Caco-2 (cell line): Measurements from ENCODE around the gene TMEM150C. TPM values are rescaled to one million over a fixed set of nuclear protein-coding genes. Genes with fewer than 3 reads are reported as not detected.
A peak's percentile ranks its signal among the peaks of the same experiment; 100 is the strongest.

Source experiments
- BruUV-seq: library from RNA; stranded (reverse); fragments of 400-500 nt; replicated peaks from 2 replicates; lab custom pipeline; 2021; lab: Mats Ljungman, UMichigan
- CTCF ChIA-PET: fragments of 300-600 bp; sonication (Branson Sonifier 250); formaldehyde crosslinking; loops from one replicate; lab custom pipeline; 2022; ENCODE audit warnings: antibody characterized with exemption; lab: Charles Lee
- POLR2A ChIA-PET: fragments of 300-600 bp; sonication (Branson Sonifier 250); formaldehyde crosslinking; loops from one replicate; lab custom pipeline; 2022; ENCODE audit warnings: antibody characterized with exemption; lab: Charles Lee
- DNase-seq, 2 experiments: peaks; one replicate each; pipeline versions ENCODE4 v3.0.0 to v3.0.0-alpha.2; 2020 to 2022
- H3K27me3 ChIP-seq: replicated peaks from 2 replicates; pipeline ENCODE4 v1.6.0; 2011; ENCODE audit warnings: low read length; ENCODE audit not compliant: control insufficient read depth, insufficient read depth
- H3K36me3 ChIP-seq: 2 replicates; pipeline ENCODE4 v1.5.1; 2011; ENCODE audit warnings: low read length; ENCODE audit not compliant: control insufficient read depth, insufficient read depth
- H3K4me1 ChIP-seq: fragments of 250-450 bp; sonication (Bioruptor Pico); 2 replicates; pipeline ENCODE4 v1.5.1; 2020; ENCODE audit warnings: mild to moderate bottlenecking
- H3K4me3 ChIP-seq: 2 replicates; pipeline ENCODE4 v1.5.1; 2011; ENCODE audit warnings: low read depth, mild to moderate bottlenecking, control low read depth, low read length
- H3K9me3 ChIP-seq: fragments of 250-450 bp; sonication (Bioruptor Pico); 2 replicates; pipeline ENCODE4 v1.5.1; 2020; ENCODE audit warnings: mild to moderate bottlenecking, moderate library complexity
- H3K27ac Mint-ChIP-seq: one replicate; pipeline ENCODE4 v1.8.0; 2022; ENCODE audit warnings: mixed read lengths; ENCODE audit not compliant: unreplicated experiment
- H3K27me3 Mint-ChIP-seq: one replicate; pipeline ENCODE4 v1.8.0; 2022; ENCODE audit warnings: mixed read lengths; ENCODE audit not compliant: insufficient read depth, unreplicated experiment
- H3K36me3 Mint-ChIP-seq: one replicate; pipeline ENCODE4 v1.8.0; 2022; ENCODE audit warnings: mild to moderate bottlenecking, mixed read lengths; ENCODE audit not compliant: insufficient read depth, unreplicated experiment
- H3K4me1 Mint-ChIP-seq: one replicate; pipeline ENCODE4 v1.8.0; 2022; ENCODE audit warnings: low read depth, mixed read lengths; ENCODE audit not compliant: unreplicated experiment
- H3K4me3 Mint-ChIP-seq: one replicate; pipeline ENCODE4 v1.8.0; 2022; ENCODE audit warnings: mild to moderate bottlenecking, moderate library complexity, mixed read lengths; ENCODE audit not compliant: unreplicated experiment
- H3K9me3 Mint-ChIP-seq: one replicate; pipeline ENCODE4 v1.8.0; 2022; ENCODE audit warnings: mixed read lengths; ENCODE audit not compliant: unreplicated experiment
- CTCF ChIP-seq, 2 experiments: fragments of 200-600 bp in 1 of 2; IDR thresholded peaks; 1 replicate in 1 of 2; 2 replicates in 1 of 2; pipeline versions ENCODE4 v1.5.1 to v1.8.0; 2011 to 2022; ENCODE audit warnings: antibody characterized with exemption in 1 of 2, control low read depth in 1 of 2, inconsistent platforms in 1 of 2, low read depth in 1 of 2, low read length in 1 of 2, mild to moderate bottlenecking in 1 of 2, moderate library complexity in 1 of 2; ENCODE audit not compliant: insufficient read depth in 1 of 2, severe bottlenecking in 1 of 2, unreplicated experiment in 1 of 2
- intact Hi-C: fragments of 100-400 bp; cut with micrococcal nuclease; formaldehyde crosslinking; loops from one replicate; pipeline ENCODE4 v1.10.0; 2022; ENCODE audit not compliant: unreplicated experiment
- total RNA-seq: library from RNA; stranded (reverse); gene quantifications from 2 replicates; pipeline ENCODE4 v1.2.3, GENCODE V29; 2022

TMEM150C gene
- total RNA-seq, 1 experiment from 2014 or later, result 5.7 TPM

DNA sequence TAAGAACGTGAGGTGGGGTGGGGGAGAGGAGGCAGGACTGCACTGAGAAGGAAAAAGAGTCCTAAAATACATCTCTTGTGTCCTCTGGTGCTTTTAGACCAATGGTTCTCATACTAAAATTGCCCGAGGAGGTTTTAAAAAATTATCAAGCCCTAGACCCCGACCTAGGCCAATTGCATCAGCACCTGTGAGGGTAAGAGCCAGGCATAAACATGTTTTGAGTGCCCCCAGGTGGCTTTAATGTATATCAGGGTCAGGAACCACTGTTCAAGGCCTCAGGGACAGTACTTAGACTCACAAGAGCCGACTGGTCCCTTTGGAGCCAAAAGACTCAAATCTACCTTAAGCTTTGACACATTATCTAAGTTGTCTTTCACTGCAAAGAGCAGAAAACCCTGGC lies 37.5 kb upstream of the TMEM150C start:
- Histone ChIP-seq H3K27me3 (no peaks in the 10 kb centered on the region), H3K4me1 (no peaks in the 10 kb centered on the region), H3K4me3 (no peak overlapping the region), H3K36me3 (no peaks in the 10 kb centered on the region), H3K9me3 (no peaks in the 10 kb centered on the region)
- POLR2A ChIA-PET, result no interaction called here
- no peaks in the 10 kb centered on the region for H3K36me3 Mint-ChIP-seq
- no peak overlapping the region for H3K27ac Mint-ChIP-seq
- H3K9me3 Mint-ChIP-seq, result no peaks in the 10 kb centered on the region
- DNase-seq, result peak; percentile 55 to 57
- no peak overlapping the region for H3K4me3 Mint-ChIP-seq
- TF ChIP-seq CTCF (IDR thresholded peaks at IDR 0.05; ENCODE audit: insufficient read depth in 1 of 2, low read depth in 1 of 2, low read length in 1 of 2, severe bottlenecking in 1 of 2, unreplicated experiment in 1 of 2), result peak in 1 of 2 experiments; percentile 30
- CTCF ChIA-PET, result no interaction called here
- H3K27me3 Mint-ChIP-seq, result no peaks in the 10 kb centered on the region
- intact Hi-C loops, result loop anchor here (1.0 to 2.0 kb wide), 2 partner anchors 71 to 137 kb away; no protein-coding TSS in a partner anchor
- no TSS peak for BruUV-seq
- no peaks in the 10 kb centered on the region for H3K4me1 Mint-ChIP-seq

DNA sequence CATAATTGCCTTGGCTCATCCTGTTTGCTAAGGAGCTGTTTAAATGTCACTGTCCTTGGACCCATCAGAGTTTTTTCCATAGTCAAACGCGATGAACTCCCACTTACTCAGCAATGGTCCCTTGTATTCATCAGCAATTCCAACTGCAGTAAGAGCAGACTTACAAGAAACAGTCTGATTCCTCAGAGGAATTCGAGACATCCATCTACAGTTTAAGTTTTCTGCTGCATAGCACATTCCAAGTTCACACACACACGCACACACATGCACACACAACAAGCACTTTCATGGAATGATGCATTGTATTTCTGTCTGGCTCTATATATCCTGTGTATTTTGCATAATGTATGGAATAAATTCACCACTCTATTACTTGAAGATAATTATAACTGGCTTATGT lies 32.7 kb upstream of the TMEM150C start:
- Histone ChIP-seq H3K27me3 (no peaks in the 10 kb centered on the region), H3K36me3 (no peaks in the 10 kb centered on the region), H3K4me3 (no peak overlapping the region), H3K9me3 (no peaks in the 10 kb centered on the region), H3K4me1 (peaks cover 12% of the 10 kb centered on the region; the same call in 1 of the 2 replicates)
- Mint-ChIP-seq H3K27ac (no peak overlapping the region), H3K4me3 (no peak overlapping the region), H3K4me1 (peaks cover 7% of the 10 kb centered on the region), H3K36me3 (no peaks in the 10 kb centered on the region), H3K27me3 (no peaks in the 10 kb centered on the region), H3K9me3 (no peaks in the 10 kb centered on the region)
- POLR2A ChIA-PET, result no interaction called here
- CTCF ChIA-PET, result no interaction called here
- DNase-seq, result no peak
- TF ChIP-seq CTCF (IDR thresholded peaks at IDR 0.05; ENCODE audit: insufficient read depth in 1 of 2, low read depth in 1 of 2, low read length in 1 of 2, severe bottlenecking in 1 of 2, unreplicated experiment in 1 of 2), result no peak
- no TSS peak for BruUV-seq
- intact Hi-C loops, result no loop called here

DNA sequence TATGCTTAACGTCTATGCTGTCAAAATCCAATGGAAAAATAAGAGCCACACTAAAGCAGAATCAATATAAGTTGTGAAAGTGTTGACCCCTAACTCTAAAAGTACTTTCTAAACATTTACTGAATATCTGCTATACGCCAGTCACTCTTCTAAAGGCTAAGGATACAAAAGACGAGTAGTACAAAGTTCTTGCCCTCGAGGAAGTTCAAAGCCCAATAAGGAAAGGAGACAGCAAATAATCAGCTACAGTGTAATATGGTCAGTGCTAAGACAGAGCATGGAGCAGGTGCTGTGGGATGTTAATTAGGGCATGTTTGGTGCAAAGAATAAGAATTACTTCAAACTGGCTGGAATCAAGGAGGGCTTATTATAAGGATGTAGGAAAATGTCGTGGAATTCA lies 31.6 kb upstream of the TMEM150C start:
- no peak for TF ChIP-seq CTCF (IDR thresholded peaks at IDR 0.05; ENCODE audit: insufficient read depth in 1 of 2, low read depth in 1 of 2, low read length in 1 of 2, severe bottlenecking in 1 of 2, unreplicated experiment in 1 of 2)
- Histone ChIP-seq H3K9me3 (no peaks in the 10 kb centered on the region), H3K27me3 (no peaks in the 10 kb centered on the region), H3K4me3 (no peak overlapping the region), H3K4me1 (peaks cover 12% of the 10 kb centered on the region; the same call in 1 of the 2 replicates), H3K36me3 (no peaks in the 10 kb centered on the region)
- CTCF ChIA-PET, result interaction anchor here (0.6 kb wide), 1 partner anchor 219 kb away, joined by 3 read pairs; no protein-coding TSS in a partner anchor
- H3K4me3 Mint-ChIP-seq, result no peak overlapping the region
- no peaks in the 10 kb centered on the region for H3K27me3 Mint-ChIP-seq
- H3K4me1 Mint-ChIP-seq, result peaks cover 7% of the 10 kb centered on the region
- H3K9me3 Mint-ChIP-seq, result no peaks in the 10 kb centered on the region
- no peak overlapping the region for H3K27ac Mint-ChIP-seq
- BruUV-seq, result no TSS peak
- intact Hi-C loops, result no loop called here
- DNase-seq, result no peak
- POLR2A ChIA-PET, result no interaction called here
- no peaks in the 10 kb centered on the region for H3K36me3 Mint-ChIP-seq
